GM12801 (cell line): ENCODE measurements around the gene CD2BP2.

Experiments
- TF ChIP-seq, protein P1 (sequence below): IDR thresholded peaks from one replicate; pipeline ENCODE4 v1.5.1; 2011; ENCODE audit warnings: control low read depth; ENCODE audit not compliant: insufficient read length; ENCODE audit errors: extremely low read depth

CD2BP2 gene

DNA sequence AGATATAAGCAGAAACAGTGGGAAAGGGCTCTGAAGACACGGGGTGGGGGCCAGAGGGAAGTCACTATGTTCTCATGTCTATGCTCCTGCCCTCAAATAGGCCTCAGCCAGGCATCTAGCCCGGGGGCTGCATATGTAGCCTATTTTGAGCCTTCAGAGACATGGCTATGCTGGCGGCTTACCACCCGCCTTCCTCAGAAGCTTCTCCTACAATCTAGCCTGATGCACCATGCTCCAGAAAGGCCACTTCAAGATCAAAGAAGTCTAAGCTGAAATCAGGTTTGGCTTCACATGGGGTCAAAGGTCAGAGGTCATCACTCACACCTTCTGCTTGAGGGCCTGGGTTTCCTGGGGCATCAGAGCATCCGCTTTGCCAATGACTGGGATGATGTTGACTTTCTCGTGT lies 25.7 kb upstream of the CD2BP2 start:
- TF ChIP-seq, protein P1, sequence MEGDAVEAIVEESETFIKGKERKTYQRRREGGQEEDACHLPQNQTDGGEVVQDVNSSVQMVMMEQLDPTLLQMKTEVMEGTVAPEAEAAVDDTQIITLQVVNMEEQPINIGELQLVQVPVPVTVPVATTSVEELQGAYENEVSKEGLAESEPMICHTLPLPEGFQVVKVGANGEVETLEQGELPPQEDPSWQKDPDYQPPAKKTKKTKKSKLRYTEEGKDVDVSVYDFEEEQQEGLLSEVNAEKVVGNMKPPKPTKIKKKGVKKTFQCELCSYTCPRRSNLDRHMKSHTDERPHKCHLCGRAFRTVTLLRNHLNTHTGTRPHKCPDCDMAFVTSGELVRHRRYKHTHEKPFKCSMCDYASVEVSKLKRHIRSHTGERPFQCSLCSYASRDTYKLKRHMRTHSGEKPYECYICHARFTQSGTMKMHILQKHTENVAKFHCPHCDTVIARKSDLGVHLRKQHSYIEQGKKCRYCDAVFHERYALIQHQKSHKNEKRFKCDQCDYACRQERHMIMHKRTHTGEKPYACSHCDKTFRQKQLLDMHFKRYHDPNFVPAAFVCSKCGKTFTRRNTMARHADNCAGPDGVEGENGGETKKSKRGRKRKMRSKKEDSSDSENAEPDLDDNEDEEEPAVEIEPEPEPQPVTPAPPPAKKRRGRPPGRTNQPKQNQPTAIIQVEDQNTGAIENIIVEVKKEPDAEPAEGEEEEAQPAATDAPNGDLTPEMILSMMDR, result no peak

DNA sequence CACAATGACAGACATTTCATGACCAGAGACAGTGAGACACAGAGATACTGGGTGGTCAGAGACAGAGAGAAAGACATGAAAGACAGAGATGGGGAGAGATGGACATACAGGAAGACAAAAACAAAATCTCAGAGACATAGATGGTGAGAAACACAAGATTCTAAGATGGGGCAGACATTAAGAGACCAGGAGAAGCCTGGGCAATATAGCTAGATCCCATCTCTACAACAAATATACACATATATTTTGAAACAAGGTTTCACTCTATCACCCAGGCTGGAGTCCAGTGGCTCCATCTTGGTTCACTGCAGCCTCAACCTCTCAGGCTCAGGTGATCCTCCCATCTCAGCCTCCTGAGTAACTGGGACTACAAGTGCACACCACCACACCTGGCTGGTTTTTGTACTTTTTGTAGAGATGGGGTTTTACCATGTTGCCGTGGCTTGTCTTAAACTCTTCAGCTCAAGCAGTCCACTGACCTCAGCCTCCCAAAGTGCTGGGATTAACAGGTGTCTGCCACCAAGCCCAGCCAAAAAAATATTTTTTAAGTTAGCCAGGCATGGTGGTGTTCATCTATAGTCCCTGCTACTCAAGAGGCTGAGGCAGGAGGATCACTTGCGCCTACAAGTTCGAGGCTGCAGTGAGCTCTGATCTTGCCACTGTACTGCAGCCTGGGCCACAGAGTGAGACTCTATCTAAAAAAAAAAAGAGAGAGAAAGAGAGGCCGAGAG lies 25.1 kb upstream of the CD2BP2 start:
- TF ChIP-seq, protein P1, result no peak

DNA sequence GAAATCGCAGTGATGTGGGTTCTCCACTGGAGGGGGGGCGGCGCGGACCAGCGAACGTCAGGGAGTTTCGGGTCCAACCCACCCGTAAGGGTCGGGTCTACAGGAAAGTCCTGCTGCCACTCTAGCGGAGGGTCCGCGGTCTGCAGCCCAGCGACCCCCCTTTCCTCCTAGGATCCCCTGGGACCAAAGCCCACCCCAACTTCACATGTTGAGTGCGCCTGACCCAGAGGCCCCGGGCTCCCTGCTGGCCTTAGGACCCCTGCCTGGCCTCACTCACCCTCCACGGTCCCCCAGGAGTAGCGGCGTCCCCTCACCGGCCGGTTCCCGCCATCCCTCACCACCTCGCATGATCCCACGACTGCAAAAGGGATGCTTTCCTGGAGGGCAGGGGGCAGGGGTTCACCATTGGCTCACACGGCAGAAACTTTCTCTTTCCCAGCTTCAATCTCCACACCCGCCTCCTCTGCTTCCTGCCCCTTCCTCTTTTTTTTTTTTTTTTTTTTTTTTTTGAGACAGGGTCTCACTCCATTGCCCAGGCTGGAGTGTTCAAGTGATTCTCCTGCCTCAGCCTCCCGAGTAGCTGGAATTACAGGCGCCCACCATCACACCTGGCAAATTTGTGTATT lies 24.2 kb upstream of the CD2BP2 start:
- TF ChIP-seq, protein P1, result no peak

DNA sequence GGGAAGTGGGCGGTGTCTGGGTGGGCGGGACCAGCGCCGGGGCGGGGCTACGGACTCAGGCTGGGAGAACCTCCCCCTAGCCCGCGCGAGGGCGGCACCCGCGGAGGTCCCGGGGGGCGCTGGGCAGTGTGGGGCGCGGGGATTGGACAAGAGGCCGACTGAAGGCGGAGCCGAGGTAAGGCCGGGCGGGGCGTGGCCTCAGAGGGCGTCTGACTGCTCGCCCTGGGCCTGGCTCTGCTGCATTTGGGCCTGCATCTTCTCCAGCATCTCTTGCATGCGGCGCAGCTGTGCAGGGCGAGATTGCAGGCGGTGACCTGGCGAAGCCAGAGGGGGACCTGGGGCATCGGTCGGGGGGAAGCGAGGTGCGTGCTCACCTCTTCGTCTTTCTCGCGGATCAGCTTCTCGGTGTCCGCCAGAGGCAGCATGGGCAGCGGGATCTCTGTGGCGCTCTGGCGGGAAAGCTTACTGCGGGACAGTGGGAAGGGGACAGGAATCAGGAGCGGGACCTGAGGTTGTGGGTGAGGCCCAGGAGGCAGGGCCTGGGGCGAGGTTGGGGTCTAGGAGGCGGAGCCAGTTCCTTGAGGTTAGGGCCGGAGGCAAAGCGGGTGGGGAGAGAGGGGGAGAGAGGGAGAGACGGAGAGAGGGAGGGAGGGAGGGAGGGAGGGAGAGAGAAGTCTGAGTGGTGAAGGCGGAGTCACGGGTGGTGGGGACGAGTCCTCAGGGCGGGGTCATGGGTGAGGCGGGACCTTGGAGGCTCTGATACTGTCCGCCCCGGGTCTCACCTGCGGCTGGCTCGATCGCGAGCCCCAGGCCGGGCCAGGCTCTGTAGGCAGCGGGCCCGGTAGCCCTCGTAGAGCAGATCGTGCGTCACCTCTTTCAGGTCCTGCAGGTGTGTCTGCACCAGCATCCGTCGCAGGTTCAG lies 23.4 kb upstream of the CD2BP2 start:
- TF ChIP-seq, protein P1, result no peak

DNA sequence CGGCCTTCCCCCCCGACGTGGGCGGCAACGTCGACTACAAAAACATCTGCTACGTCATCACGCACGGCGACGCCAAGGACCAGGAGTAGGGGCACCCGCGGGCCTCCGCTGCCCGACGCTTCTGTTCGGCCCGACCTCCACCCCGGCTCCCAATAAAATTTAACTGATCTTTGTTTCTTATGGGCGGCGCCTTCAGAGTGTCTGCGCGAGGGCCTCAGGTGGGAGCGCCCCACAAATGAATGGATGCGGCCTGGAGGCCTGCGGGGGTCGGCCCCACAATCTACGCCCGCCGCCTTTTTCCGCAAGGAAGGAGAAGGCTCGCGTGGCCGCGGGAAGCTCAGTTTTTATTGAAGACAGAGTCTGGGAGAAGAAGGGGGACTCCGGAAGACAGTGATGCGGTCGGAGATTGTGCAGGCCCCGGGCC lies 22.7 kb upstream of the CD2BP2 start:
- TF ChIP-seq, protein P1, result no peak

DNA sequence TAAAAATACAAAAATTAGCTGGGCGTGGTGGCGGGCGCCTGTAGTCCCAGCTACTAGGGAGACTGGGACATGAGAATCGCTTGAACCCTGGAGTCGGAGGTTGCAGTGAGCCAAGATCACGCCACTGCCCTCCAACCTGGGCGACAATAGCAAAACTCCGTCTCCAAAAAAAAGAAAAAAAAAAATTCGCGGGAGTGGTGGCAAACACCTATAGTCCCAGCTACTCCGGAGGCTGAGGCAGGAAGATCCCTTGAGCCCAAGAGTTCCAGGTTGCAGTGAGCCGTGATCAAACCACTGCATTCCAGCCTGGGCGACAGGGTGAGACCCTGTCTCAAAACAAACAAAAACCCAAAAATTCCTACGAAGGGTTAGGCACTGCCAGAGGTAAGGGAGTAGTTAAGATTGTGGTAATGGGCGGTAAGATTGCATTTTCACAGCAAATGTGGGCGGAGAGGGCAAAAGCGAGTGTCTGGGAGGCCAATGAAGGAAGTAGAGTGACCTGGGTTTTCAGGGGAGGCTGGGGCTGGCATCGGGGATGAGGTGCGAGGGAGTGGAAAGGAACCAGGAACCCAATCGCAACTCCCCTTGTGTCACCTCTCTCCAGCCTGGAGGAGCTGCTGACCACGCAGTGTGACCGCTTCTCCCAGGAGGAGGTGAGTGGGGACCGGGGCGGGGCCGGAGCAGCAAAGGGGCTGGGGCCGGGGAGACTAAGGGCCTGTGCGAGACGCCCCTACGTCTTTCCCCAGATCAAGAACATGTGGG lies 22.1 kb upstream of the CD2BP2 start:
- TF ChIP-seq, protein P1, result no peak
